HCT116 (cell line): ENCODE measurements around the gene ITPR1.

Experiments used
- POLR2AphosphoS5 ChIP-seq: IDR thresholded peaks from 2 replicates; pipeline ENCODE4 v1.6.1; 2011; ENCODE audit warnings: mild to moderate bottlenecking, low read depth, low read length, moderate library complexity
- TF ChIP-seq, protein P1 (sequence below), 3 experiments: fragments of 200-600 bp in 1 of 3; sonication (generic) in 1 of 3; IDR thresholded peaks in 2 of 3; conservative IDR thresholded peaks in 1 of 3; 2 replicates each; pipeline ENCODE4 v1.5.1; 2012 to 2017; ENCODE audit warnings: low read depth in 2 of 3, low read length in 2 of 3, antibody characterized with exemption in 1 of 3, borderline replicate concordance in 1 of 3, control low read depth in 1 of 3, mild to moderate bottlenecking in 1 of 3, mixed read lengths in 1 of 3, mixed run types in 1 of 3, moderate library complexity in 1 of 3; ENCODE audit not compliant: insufficient read depth in 1 of 3

DNA sequence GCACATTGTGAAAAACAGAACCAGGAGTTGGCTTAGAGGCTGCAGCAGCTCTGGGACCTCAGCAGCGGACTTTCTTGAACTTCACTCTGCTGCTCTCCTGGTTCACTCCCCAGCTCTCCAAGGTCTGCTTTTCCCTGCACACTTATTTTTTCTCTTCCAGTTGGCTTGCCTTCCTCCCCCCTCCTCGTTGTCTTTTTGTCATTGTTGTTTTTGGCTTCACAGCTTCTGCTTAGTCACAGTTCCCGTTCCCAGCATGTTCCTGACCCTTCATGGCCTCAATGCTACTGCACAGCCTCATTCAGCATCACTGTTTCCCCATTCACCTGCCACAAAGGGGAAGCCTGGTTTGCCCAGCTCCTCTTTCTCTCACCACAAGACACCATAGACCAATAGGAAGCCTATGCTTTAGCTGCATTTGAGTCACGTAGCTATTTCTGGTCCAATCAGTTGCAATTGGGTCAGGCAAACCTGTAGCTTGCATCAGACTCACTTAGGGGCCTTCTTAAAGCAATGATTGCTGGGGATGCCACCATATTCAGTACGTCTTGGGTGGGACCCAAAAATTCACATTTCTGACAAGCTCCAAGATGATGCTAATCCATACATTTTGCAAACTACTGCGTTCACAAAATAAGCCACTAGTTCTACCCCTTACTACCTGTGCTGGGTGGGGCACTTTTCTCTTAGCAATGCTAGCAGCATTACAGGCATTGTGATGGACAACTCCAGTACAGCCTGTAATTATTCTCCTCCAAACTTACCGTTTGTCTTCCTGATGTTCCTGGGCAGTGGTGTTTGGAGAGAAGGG lies 18.3 kb upstream of the ITPR1 start:
- TF ChIP-seq POLR2AphosphoS5: no peak
- TF ChIP-seq, protein P1, sequence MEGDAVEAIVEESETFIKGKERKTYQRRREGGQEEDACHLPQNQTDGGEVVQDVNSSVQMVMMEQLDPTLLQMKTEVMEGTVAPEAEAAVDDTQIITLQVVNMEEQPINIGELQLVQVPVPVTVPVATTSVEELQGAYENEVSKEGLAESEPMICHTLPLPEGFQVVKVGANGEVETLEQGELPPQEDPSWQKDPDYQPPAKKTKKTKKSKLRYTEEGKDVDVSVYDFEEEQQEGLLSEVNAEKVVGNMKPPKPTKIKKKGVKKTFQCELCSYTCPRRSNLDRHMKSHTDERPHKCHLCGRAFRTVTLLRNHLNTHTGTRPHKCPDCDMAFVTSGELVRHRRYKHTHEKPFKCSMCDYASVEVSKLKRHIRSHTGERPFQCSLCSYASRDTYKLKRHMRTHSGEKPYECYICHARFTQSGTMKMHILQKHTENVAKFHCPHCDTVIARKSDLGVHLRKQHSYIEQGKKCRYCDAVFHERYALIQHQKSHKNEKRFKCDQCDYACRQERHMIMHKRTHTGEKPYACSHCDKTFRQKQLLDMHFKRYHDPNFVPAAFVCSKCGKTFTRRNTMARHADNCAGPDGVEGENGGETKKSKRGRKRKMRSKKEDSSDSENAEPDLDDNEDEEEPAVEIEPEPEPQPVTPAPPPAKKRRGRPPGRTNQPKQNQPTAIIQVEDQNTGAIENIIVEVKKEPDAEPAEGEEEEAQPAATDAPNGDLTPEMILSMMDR (IDR thresholded peaks at IDR 0.05 in 2 of 3, conservative IDR thresholded peaks at IDR 0.05 in 1 of 3; ENCODE audit: borderline replicate concordance in 1 of 3, insufficient read depth in 1 of 3, low read depth in 2 of 3, low read length in 2 of 3): no peak
